Measurements from ENCODE around the gene ATR.

ATR gene

GRCh38 chr3:142523921-142524566 lies 54.5 kb downstream of the ATR start:
- no peak for DNase-seq (ENCODE audit: low spot score)

- DNase-seq (ENCODE audit: low spot score): no peak
Measured at GRCh38 chr3:142509079-142509478, 69.5 kb downstream of the ATR start.

DNA sequence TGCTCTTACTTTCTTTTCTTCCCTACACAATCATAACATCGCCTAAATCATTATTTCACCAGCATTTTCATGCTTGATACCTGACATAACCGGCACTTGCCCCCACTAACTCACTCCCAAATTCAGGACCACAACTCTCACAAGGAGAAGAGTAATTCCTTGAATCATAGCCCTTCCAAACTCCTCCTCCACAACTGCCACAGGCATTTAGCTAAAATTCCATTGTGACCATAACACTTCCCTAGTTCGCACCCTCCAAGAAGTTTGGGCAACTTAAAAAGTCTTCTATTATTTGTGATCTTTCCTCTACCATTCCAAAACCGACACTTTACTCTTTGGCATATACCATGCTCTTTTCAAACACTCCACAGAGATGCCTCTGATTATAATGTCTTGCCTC lies 71.3 kb downstream of the ATR start:
- DNase-seq (ENCODE audit: low spot score): no peak

GRCh38 chr3:142502187-142502985 lies 76.1 kb downstream of the ATR start:
- no peak for DNase-seq (ENCODE audit: low spot score)

GRCh38 chr3:142501004-142501926 lies 77.3 kb downstream of the ATR start:
- DNase-seq (ENCODE audit: low spot score): no peak

GRCh38 chr3:142500211-142500610 lies 78.3 kb downstream of the ATR start:
- DNase-seq (ENCODE audit: low spot score): no peak

GRCh38 chr3:142498397-142499180 lies 79.9 kb downstream of the ATR start:
- DNase-seq (ENCODE audit: low spot score): no peak

DNA sequence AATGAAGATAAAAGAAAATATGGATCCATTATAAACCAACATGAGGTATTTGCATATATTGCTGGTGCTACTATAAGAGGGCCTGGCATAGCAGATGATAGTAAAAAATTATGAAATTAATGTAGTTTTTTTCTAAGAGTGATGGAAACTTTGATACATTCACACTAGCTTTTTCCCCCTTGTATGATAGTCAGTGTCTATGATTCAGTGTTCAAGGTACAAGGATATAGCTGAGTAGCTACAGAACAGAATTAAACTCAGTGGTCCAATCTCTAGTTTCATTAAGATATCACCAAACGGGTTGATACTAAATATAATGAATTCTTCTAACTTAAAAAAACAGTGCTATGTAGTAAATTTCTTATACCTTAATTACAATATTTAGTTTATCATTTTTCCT lies 80.8 kb downstream of the ATR start:
- DNase-seq (ENCODE audit: low spot score): no peak

DNA sequence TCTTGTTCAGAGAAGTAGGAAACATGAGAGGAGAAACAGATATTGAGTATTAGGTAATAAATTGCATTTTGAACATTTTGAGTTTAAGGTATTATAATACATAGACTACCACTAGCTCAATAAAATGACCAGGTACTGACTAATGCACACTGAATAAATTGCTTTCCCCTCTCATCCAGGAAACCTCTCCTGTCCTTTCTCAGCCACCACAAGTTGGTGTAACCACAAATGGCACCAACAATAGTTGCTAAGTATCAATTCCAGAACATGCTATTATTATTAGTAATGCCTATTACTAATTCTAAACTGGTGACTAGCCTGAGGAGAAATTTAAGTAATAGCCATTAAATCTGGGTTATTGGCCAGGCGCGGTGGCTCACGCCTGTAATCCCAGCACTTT lies 83.4 kb downstream of the ATR start:
- no peak for DNase-seq (ENCODE audit: low spot score)

GRCh38 chr3:142492184-142492583 lies 86.3 kb downstream of the ATR start:
- no peak for DNase-seq (ENCODE audit: low spot score)

- DNase-seq (ENCODE audit: low spot score): no peak
Measured at GRCh38 chr3:142489572-142490323, 88.8 kb downstream of the ATR start.

DNA sequence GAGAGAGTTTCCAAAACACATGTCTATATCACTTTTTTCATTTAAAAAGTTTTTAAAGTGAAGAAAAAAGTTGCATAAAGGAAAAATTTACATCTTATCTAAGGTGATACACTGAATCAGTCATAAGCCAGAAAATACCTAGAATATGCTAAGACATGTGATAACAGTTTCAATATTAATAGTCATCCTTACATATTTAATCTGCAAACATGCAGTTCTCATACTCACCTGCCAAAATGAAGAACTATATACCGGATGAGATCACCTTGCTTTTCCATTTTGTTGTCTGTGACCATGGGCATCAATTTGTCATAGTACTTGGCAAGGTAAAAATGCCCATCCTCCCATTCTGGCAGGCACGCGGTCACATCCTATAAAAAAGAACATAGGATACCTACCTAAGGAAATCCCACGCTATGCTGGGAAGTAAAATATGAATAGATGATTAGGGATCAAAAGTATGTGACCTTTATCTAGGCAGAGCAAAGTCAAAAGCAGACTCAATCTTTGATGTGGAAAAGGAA lies 93.6 kb downstream of the ATR start:
- no peak for DNase-seq (ENCODE audit: low spot score)

GRCh38 chr3:142481196-142481595 lies 97.3 kb downstream of the ATR start:
- DNase-seq (ENCODE audit: low spot score): no peak

- DNase-seq (ENCODE audit: low spot score): no peak
Measured at GRCh38 chr3:142470826-142471225, 107.7 kb downstream of the ATR start.

GRCh38 chr3:142468456-142468855 lies 110.1 kb downstream of the ATR start:
- DNase-seq (ENCODE audit: low spot score): no peak

- no peak for DNase-seq (ENCODE audit: low spot score)
Measured at GRCh38 chr3:142467768-142468167, 110.8 kb downstream of the ATR start.

- no peak for DNase-seq (ENCODE audit: low spot score)
Measured at GRCh38 chr3:142460689-142461088, 117.8 kb downstream of the ATR start.

DNA sequence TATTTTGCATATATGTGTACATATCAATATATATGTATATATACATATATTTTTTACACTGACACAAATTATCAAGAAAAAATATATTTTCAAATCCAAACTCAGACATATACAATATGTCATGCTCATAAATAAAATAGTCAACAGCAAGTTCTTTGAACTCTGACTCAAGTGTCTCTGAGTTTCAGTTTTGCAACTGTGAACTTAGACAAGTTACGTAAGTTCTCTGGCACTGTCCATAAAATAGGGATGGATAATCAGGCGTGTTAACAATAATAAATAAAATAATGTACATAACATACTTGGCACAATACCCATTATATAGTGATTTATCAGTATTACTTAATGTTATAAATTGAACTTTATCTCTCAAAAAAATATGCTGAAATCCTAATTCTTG lies 118.6 kb downstream of the ATR start:
- DNase-seq (ENCODE audit: low spot score): no peak

DNA sequence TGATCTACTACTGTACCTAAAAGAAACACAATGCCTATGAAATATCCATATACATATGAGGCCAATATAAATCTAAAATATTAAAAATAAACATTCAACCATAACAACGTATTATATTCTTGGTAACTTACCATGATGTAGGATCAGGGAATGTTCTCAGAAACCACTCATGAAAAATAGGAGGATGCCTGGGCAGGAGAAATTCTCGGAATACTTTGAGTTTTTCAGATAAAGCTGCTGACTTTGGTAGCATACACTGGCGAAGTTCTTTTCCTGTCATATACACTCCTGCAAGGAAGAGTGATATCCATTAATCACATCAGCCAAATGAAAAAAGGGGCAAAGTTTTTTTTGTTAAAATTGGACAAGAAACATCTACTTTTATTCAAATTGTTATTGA lies 119.4 kb downstream of the ATR start:
- no peak for DNase-seq (ENCODE audit: low spot score)

GRCh38 chr3:142450881-142451280 lies 127.7 kb downstream of the ATR start:
- no peak for DNase-seq (ENCODE audit: low spot score)

GRCh38 chr3:142450189-142450588 lies 128.3 kb downstream of the ATR start:
- no peak for DNase-seq (ENCODE audit: low spot score)

Measured in CD4-positive, alpha-beta T cell treated with Interleukin-2 at 100 ng/mL for 4 hours (primary cell).